DMS153 treated with DMSO at 0.1 percent for 48 hours (cell line): ENCODE data around the gene ZMIZ1.
A peak's percentile ranks its signal among the peaks of the same experiment; 100 is the strongest.

Experiments used
- DNase-seq: peaks from one replicate; lab custom pipeline; 2025; ENCODE audit not compliant: unreplicated experiment; lab: John Stamatoyannopoulos, UW

The ZMIZ1 gene

GRCh38 chr10:79242620-79243152, 173.9 kb downstream of the ZMIZ1 start:
- peak; percentile 30 for DNase-seq

DNA sequence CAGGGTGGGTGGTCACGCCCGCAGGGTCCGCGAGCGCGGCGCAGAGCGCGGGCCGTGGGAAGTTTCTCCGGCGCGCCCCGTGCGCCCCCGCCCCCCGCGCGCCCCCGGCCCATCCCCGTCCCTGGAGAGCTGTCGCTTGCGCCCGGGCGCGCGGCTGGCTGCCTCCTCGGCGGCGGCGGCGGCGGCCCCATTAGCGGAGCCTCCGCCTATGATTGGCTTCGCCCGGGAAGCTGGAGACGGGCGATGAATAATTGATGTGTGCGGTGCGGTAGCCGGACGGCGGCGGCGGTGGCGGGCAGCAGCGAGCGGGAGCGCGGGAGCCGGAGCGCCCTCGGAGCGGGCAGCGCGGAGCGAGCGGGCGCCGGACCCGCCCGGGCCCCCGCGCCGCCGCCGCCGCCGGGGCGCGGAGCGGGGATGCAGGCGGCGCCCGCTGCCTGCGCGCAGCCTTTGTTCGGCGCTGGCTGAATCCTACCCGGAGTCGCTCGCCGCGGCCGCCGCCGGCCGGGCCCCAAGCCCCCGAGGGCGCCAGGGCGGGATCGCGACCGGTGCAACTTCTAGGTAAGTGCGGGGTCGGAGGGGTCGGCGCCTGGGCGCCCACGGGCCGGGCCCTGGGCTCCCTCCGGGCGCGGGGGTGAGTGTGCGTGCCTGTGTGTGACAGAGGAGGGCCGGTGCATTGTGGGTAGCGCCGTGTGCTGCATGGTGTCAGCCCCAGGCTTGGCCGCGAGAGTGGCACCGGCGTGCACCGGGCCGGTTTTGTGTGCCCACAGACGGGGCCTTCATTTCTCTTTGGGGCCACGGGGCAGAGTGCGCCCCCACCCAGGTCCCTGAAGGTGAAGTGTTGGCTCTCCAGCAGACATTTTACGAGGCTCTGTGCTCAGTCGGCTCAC, 174.7 kb downstream of the ZMIZ1 start:
- DNase-seq = peak; percentile 8

- DNase-seq = no peak
Observed at GRCh38 chr10:79244068-79244442, 175.3 kb downstream of the ZMIZ1 start.

DNA sequence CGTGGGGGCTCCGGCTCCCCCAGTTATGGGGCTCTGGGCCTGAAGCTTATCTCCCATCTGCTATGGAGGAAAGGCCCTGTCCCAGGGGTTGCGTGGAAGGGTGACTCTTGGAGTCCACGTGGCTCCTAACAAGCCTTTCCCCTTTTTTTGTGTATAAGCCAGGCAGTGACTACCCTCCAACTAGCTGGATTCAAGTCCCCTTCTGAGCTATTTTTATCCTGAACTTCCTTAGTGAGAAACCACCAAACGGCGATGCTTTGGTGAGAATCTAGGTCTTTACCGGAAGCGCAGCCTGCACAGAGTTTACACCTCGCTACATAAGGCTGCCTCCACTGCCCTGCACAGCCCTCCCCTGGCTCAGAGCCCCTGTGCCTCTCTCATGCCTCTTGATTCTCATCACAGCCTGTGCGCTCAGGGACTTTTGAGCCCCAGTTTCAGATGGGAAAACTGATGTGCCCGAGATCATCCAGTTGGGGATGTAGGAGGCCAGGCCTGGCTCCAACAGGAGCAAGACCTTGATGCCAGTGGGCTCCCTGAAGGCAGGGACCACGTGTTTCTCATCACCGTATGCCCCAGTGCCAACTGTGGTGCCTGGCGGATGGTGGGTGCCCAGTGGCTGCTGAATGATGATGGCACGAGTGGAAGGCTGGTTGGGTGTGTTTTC, 176.2 kb downstream of the ZMIZ1 start:
- DNase-seq = no peak

GRCh38 chr10:79245539-79246208, 176.9 kb downstream of the ZMIZ1 start:
- no peak for DNase-seq

DNA sequence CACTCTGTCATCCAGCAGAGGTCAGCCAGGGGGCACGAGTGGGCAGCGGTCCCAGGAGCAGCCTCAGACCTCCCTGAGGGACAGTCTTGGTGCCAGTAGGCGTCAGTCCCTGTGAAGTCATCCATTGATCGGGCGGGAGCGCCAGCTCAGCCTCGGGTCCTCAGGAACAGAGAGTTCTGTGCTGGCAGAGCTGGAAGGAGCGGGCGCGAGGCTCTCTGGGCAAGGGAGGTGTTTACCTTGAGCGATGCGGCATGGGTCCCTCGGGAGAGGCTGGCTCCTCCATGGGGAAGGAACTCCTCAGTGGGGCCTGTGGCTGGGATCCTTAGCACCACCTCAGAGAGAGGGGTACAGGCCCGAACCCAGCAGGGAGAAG, 177.4 kb downstream of the ZMIZ1 start:
- DNase-seq = peak; percentile 5

GRCh38 chr10:79246606-79247275, 178.0 kb downstream of the ZMIZ1 start:
- DNase-seq = no peak

DNA sequence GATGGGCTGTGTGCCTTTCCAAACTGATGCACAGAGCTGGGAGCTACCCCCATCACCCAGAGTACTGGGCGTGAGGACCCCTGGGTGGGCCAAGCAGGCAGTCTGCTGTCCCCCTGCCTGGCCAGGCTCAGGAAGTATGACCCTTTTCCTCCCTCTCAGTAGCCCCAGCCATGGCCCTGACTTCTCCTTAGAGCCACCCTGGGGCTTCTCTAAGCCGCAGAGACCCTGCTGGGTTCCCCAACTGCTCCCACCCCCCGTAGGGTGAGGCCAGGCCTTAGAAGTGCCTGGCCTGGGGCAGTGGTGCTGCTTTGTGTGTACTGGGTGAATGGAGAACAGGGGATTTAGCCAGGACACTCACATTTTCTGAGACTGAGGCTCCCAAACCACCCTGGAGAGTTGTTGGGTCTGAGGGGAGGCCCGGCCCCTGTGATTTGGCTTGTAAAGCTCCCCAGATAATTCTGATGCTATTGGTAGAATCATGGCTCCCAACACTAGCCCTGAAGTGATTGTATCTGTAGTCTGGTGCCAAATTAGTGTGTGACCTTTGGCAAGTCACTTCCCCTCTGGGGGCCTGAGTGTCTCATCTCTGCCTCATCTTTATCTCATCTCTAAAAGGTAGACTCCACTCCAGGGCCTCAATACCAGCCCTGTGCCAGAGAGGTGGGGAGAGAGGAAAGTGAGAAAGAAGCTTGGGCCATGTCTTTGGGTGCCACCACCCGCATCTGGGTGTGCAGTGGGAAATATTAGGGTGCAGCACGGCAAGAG, 178.8 kb downstream of the ZMIZ1 start:
- no peak for DNase-seq

DNA sequence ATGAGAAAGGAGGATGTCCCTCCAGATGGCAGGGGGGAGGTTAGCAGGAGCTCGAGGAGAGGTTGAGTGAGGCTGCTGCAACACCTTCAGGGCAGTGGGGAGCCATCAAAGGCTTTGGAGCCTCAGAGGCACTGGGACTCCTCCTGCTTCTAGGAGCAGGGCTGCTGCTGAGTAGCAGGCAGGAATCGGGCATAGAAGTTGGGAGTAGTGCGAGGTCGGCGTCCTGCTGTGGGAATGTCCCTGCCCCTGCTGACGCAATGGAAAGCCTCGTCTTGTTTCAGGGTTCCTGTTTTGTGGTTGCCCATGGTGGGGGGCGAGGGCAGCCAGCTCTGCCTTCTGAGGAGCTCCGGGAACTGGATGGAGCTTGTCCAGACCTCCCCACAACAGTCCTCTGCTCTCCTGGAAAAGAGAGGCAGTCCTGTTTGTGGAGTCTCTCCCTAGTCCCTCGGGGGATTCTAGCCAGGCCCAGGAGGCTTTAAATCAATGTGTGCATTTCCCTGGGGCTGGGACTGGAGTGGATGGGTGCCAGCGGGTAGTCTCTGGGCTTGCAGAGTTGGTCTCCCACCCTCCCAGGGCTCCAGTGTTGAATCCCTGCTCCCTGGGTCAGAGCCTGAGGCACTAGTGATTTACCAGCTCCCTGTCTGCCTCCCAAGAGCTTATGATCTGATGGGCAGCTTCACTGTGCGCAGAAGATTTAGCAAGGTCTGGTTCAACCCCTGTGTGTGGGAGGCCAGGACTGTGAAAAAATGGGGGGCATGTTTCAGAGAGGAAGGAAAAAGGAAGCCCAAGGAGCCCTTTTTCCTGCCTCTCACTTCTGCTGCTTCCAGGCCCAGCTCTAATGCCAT, 179.8 kb downstream of the ZMIZ1 start:
- no peak for DNase-seq

- no peak for DNase-seq
Observed at GRCh38 chr10:79249186-79250121, 180.7 kb downstream of the ZMIZ1 start.

- no peak for DNase-seq
Observed at GRCh38 chr10:79250259-79250658, 181.5 kb downstream of the ZMIZ1 start.

DNA sequence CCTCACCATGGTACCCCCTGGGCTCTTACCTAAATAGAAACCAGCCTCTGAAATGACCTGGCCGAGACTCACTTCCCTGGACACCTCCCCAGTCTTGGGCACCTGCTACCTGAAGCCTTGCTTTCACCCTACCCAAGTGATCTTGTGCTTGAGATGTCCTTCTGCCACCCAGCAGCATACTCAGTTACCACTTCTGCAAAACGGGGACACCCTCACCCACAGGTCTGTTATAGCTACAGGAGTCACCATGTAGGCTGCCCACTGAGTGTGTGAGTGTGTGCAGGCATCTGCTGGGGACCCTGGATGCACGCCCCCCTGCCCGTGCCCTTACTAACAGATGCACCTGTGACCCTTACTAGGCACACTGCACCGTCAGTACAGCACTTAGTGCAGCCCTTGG, 183.7 kb downstream of the ZMIZ1 start:
- DNase-seq = no peak

DNA sequence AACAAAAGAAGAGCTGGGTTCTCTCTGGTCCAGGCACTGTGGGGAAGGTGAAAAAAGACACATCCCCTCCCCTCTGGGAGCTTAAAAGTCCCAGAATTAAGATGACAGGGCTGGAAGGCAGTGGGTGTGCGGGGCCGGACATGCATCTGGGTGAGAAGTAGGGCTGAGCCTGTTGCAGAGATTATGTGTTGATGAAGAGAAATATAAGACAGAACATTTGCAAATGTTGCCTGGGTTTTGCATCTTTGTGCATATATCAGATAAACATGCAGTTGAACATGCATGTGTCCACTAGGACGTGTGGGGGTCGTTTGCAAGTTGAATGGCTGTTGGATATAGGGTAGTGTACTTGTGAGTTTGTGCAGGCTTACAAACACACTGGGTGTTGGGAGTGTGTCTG, 184.2 kb downstream of the ZMIZ1 start:
- DNase-seq = no peak

GRCh38 chr10:79253704-79254103, 184.9 kb downstream of the ZMIZ1 start:
- DNase-seq = no peak

- no peak for DNase-seq
Observed at GRCh38 chr10:79254333-79255006, 185.7 kb downstream of the ZMIZ1 start.

- DNase-seq = no peak
Observed at GRCh38 chr10:79255007-79255507, 186.3 kb downstream of the ZMIZ1 start.

DNA sequence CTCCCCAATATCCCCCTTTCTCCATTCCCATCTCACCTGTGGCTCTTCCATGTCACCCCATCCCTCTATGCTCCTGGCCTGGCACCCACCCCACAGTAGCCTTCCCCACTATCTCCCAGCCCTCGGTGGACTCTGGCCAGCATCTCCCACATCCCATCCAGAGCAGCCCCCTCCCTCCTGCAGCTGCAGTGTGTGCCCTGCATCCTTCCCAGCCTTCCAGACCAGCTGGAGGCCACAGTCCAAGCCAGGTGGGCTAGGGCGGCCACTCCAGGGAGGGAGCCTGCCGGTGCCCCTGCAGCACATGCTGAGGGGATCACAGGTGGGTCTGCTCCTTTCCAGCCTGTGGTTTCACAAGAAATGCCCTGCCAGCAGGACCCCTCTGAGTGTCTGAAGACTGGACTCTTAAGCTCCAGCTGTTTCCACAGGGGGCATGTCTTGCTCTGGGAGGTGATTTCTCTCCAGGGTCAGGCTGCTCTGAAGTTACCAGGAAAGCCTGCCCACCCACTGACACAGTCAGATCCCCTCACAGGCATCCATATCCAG, 187.6 kb downstream of the ZMIZ1 start:
- DNase-seq = no peak
